Kidney glomerular epithelial cell (primary cell): ENCODE results near the gene PDSS2.
"Not testable (repeated sequence)": the region's sequence is repeated elsewhere in the genome, so short reads cannot be mapped to it uniquely, and the experiment has no call there.

Experiments used
- DNase-seq: peaks from one replicate; lab custom pipeline; 2025; lab: John Stamatoyannopoulos, UW

Gene PDSS2

GRCh38 chr6:107321793-107322192 is 137.6 kb downstream of the PDSS2 start:
- no peak for DNase-seq

- DNase-seq: no peak
These were observed 139.3 kb downstream of the PDSS2 start for GRCh38 chr6:107319906-107320530.

GRCh38 chr6:107318100-107318736 is 141.1 kb downstream of the PDSS2 start:
- peak; percentile 19 for DNase-seq

- DNase-seq: no peak
These were observed 144.2 kb downstream of the PDSS2 start for GRCh38 chr6:107315114-107315513.

DNA sequence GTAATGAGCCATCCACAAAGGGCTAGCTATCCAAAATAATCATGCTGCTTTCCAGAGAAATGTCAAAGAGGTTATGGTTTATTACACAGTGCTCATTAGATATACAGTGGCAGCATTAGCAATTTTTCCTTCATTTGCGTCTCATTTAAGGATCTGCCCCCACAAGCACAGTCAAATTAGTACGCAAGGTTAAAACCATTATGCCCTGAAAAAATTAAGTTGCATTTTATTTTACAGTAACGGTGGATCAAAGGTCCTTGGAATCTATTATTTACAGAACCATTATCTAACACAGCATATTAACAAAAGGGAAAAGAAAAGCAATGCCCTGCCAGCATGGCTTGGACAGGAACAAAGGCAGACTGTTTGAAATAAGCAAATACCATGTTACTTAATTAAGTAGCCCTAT is 144.8 kb downstream of the PDSS2 start:
- DNase-seq: no peak

DNA sequence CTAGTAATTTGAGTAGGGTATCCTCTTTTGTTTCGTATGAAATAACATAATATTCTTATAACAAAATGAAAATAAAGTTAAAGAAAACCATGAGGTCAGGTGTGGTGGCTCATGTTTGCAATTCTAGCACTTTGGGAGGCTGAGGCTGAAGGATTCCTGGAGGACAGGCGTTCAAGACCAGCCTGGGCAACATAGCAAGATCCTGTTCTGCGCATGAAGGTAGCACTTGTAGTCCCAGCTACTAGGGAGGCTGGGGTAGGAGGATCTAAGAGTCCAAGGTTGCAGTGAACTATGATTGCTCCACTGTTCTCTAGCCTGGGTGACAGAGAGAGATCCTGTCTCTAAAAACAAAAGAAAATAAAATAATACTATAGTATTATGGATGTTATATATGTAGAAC is 145.6 kb downstream of the PDSS2 start:
- DNase-seq: no peak

DNA sequence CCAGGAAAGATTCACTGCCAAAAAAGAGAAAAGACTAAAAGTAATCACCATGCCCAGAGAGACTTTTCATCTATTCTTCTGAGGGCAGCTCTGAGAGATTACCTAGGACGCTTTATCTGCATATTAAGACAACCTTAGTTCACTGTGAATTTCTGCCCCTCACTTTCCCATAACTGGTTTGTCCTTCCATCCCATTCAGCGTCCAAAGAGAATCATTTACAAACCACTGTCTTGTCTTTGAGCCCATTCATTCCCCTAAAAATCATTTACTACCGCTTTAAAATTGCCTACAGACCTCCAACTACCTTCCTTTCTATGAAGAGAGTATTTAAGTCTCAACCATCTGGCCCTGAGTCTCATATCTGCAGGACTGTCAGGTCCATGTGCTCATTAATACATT is 149.0 kb downstream of the PDSS2 start:
- no peak for DNase-seq

DNA sequence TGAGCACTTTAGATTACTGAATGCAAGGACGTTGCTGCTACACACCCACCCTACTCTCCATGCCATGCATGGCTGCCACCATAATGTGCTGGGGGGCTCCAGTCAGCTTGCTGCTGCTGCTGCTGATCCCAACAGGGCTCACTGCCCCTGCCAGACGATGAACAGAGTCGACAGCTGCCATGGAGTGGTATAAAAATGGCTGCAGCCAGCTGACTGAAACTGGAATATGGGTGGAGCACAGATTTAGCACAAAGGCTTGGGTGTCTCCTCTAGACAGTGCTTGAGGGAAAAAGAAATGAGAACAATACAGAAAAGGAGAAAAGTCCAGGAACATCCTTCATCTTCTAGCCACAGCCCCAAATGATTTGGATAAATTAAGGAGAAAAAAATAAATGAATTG is 150.7 kb downstream of the PDSS2 start:
- no peak for DNase-seq

DNA sequence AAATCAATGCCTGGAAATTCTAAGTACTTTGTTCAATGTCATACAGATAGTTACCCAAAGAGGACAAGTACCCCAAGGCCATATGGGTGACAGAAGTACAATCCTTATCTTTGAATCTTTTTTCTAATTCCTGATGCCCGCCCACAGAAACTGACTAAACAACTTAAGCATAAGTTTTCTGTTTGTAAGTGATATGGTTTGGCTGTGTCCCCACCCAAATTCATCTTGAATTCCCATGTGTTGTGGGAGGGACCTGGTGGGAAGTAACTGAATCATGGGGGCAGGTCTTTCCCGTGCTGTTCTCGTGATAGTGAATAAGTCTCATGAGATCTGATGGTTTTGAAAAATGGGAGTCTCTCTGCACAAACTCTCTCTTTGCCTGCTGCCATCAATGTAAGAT is 153.4 kb downstream of the PDSS2 start:
- not testable (repeated sequence) for DNase-seq

DNA sequence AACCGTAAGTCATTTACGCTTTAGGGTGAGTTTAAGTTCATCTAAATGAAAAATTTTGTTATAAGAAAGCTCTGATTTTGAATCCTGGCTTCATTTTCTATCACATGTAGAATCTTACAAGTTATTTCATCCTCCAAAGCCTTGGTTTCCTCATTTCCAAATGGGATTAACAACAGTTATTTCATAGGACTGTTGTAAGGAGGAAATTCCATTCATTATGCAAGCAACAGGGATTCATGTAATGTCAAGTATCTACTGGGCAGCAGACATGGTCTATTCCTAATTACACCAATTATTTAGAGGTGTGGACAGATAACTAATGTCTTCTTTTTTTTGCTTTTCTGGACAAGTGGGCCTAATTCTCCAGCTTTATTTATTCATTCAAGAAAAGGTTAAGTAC is 154.0 kb downstream of the PDSS2 start:
- DNase-seq: no peak

DNA sequence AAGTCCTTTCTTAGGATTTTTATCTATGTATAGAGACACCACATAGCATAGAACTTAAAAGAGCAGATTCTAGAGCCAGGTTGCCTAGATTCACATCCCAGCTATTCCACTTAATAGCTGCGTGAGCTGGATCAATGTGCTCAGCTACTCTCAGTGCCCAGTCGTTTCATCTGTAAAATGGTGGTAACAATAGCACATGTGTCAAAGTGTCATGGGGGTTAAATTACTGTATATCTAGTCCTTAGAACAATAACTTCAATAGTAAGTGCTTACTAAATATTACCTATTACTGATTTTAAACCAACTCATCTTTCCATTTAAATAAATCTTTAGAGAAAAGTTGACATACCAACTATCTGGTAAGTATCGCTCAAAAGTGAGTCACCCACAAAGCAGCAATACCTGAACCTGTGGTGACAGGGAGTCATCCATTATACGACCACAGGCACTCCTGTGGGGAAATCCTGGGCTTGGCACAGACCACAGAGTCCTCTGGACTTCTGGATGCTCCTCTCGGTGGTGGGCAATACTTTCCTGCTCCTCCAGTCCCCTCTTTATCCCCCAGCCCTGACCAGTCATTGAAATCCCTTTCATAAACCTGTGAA is 154.8 kb downstream of the PDSS2 start:
- DNase-seq: peak; percentile 42

DNA sequence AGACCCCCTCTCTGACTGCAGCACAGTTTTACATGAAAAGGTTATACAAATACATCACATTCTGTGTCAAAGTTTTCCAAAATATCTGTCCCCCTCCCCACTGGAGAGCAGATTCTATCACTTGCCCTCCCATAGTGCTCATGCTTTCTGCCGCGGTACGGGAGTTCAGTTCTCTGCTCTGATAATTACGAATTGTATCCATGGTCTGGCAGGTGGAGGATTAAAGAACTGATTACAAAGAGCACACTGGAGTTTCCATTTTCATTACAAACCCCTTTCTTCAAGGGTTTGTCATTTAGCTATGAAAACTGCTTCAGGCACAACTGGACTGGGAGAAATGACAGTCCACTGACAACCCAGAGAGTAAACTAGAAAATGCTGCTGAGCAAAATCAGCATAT is 166.0 kb downstream of the PDSS2 start:
- DNase-seq: no peak

GRCh38 chr6:107292715-107293271 is 166.6 kb downstream of the PDSS2 start:
- no peak for DNase-seq

- no peak for DNase-seq
These were observed 168.9 kb downstream of the PDSS2 start for GRCh38 chr6:107290491-107290890.

GRCh38 chr6:107289258-107289657 is 170.1 kb downstream of the PDSS2 start:
- not testable (repeated sequence) for DNase-seq

DNA sequence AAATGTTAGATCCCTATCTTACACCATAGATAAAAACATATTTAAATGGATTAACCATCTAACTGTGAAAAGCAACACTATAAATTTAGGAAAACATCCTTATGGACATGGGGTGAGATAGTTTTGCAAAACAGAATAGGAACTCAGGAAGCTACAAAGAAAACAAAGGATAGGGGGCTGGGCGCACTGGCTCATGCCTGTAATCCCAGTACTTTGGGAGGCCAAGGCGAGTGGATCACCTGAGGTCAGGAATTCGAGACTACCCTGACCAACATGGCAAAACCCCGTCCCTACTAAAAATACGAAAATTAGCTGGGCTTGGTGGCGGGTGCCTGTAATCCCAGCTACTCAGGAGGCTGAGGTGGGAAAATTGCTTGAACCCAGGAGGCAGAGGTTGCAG is 173.7 kb downstream of the PDSS2 start:
- not testable (repeated sequence) for DNase-seq

DNA sequence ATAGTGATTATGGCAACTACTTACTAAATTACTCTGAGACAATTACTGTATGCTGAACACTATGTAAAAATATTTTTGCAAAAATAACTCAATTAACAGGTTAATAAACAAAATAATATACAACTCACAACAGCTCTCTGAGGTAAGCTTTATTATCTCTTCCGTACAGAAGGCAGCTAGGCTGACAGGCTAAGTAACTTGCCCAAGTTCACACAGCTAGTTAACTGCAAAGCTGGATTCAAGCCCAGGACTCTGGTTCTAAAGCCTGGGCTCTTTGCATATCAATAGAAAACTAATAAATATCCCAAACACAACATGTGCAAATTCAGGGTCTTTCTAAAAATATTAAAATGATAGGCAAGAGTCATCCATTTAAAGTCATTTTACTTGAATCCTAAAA is 174.6 kb downstream of the PDSS2 start:
- no peak for DNase-seq

- DNase-seq: no peak
These were observed 178.6 kb downstream of the PDSS2 start for GRCh38 chr6:107280791-107281190.

DNA sequence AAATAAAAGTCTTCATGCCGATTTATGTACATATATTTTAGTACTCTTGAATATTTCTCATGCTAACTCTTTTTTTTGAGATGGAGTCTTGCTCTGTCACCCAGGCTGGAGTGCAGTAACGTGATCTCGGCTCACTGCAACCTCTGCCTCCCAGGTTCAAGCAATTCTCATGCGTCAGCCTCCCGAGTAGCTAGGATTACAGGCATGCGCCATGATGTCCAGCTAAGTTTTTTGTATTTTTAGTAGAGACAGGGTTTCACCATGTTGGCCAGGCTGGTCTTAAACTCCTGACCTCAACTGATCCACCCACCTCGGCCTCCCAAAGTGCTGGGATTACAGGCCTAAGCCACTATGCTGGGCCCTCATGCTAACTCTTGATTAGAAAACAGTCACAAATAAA is 179.4 kb downstream of the PDSS2 start:
- not testable (repeated sequence) for DNase-seq

- no peak for DNase-seq
These were observed 184.0 kb downstream of the PDSS2 start for GRCh38 chr6:107275330-107275865.

DNA sequence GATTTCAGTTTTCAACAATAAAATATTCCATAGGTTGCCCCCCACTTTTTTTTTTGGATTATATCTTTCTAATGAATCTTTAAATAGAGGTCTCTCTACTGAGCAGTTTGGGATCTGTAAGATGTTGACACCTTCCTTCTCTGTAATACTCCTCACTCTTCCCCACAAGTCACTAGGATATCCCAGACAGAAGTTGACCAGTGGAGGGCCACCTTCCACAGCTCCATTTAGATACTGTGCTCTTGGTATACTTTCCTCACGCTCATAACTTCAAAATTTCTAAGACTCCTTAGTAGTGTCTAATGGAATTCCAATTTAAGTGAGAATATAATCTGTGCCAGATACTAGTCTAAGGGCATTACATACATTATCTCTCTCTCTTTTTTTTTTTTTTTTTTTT is 185.1 kb downstream of the PDSS2 start:
- no peak for DNase-seq

DNA sequence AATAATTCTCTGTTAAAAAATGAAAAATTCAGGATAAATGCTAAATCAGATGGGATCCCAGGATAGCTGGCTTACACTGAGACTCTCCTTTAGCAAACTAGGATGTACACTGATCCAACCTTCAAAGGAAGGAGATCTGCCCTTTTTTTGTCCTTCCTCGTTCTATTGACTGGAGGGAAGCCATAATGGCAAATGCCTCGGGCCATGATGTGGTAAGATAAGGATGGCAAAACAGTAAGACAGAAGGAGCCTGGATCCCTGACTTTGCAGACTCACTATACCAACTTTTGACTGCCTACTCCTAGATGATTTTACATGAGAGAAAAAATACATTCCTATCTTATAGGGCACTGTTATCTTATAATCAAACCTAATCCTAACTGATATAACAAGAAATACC is 187.1 kb downstream of the PDSS2 start:
- DNase-seq: no peak

DNA sequence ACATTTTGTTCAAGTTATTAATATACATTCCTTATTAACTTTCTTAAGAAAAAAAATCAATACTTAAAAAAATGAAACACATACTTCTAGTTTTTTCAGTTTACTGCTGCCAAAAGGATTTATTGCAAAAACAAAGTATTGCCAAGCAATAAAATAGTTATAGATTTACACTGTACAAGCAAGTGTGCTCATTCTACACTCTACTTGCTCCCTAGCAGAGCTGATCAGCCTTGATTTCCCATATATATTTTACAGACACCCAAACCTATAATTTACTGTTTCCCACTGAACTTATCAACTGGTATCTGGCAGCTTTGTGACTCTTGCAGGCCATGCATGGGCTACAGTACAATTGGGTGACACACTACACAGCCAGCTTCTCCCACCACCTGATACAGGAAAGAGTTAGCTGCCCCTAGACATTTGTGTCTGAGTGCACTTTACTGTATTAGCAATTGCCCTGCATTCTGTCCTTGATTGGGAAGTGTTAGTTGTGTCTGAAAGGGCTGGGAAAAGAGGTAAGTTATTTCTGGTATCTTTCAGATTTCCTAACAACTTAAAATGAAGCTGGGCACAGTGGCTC is 188.1 kb downstream of the PDSS2 start:
- no peak for DNase-seq
